H1 (cell line): ENCODE measurements around the gene STXBP6. TPM values are rescaled to one million over a fixed set of nuclear protein-coding genes. Genes with fewer than 3 reads are reported as not detected.

ENCODE experiments used
- CBX8 ChIP-seq: fragments of 300-800, 300-1000 bp; sonication (generic); IDR thresholded peaks from 2 replicates; pipeline ENCODE4 v1.7.1; 2016; ENCODE audit warnings: low read depth, low read length, borderline replicate concordance
- CREB1 ChIP-seq: IDR thresholded peaks from 2 replicates; pipeline ENCODE4 v1.6.1; 2012; ENCODE audit warnings: inconsistent platforms
- GTF2F1 ChIP-seq: IDR thresholded peaks from 2 replicates; pipeline ENCODE4 v1.6.1; 2012; ENCODE audit warnings: low read depth, low read length, improper control_type of control experiment, borderline replicate concordance
- MAFK ChIP-seq: IDR thresholded peaks from 2 replicates; pipeline ENCODE4 v1.6.1; 2012; ENCODE audit warnings: low read depth, mild to moderate bottlenecking, improper control_type of control experiment, low read length
- PHF8 ChIP-seq: fragments of 200-600 bp; sonication (generic); conservative IDR thresholded peaks from 2 replicates; pipeline ENCODE4 v1.7.1; 2012; ENCODE audit warnings: low read depth, mild to moderate bottlenecking, inconsistent platforms, low read length, moderate library complexity
- SP1 ChIP-seq: IDR thresholded peaks from 2 replicates; pipeline ENCODE4 v1.6.1; 2011; ENCODE audit warnings: low read depth, low read length
- SP2 ChIP-seq: IDR thresholded peaks from 2 replicates; pipeline ENCODE4 v1.6.1; 2012; ENCODE audit warnings: mild to moderate bottlenecking, low read length, inconsistent platforms
- TCF12 ChIP-seq: IDR thresholded peaks from 2 replicates; pipeline ENCODE4 v1.6.1; 2011; ENCODE audit warnings: low read depth, mild to moderate bottlenecking, low read length
- polyA plus RNA-seq, 7 experiments: library from polyadenylated mRNA; depleted of rRNA in 3 of 7; stranded (reverse) in 5 of 7; unstranded in 2 of 7; fragments of >200 nt in 5 of 7; fragments of 200-250 nt in 2 of 7; gene quantifications; 1 replicate in 5 of 7; 2 replicates in 1 of 7; 4 replicates in 1 of 7; pipeline versions ENCODE4 v1.2.1 to v1.2.3, GENCODE V29; 2011 to 2013; ENCODE audit warnings: missing spikeins in 2 of 7, mixed read lengths in 2 of 7
- total RNA-seq: library from RNA; stranded (reverse); fragmentation: NEBNext Ultra II Directional; extraction: Animal tissue kit (Norgen Biotek cat#: 25700); gene quantifications from 2 replicates; pipeline ENCODE4 v1.2.1, GENCODE V29; 2021
- TF ChIP-seq, protein P1 (sequence below): fragments of 300-600 bp; sonication (generic); IDR thresholded peaks from 2 replicates; pipeline ENCODE4 v1.7.1; 2012; ENCODE audit warnings: low read length, moderate library complexity, mild to moderate bottlenecking, inconsistent platforms; ENCODE audit not compliant: insufficient replicate concordance

STXBP6 gene
- total and polyA plus RNA-seq, 2 of the 8 experiments (the other 6 are each of a cell fraction or from before 2014, with no cell fraction given), result 9.4 to 18.1 TPM

DNA sequence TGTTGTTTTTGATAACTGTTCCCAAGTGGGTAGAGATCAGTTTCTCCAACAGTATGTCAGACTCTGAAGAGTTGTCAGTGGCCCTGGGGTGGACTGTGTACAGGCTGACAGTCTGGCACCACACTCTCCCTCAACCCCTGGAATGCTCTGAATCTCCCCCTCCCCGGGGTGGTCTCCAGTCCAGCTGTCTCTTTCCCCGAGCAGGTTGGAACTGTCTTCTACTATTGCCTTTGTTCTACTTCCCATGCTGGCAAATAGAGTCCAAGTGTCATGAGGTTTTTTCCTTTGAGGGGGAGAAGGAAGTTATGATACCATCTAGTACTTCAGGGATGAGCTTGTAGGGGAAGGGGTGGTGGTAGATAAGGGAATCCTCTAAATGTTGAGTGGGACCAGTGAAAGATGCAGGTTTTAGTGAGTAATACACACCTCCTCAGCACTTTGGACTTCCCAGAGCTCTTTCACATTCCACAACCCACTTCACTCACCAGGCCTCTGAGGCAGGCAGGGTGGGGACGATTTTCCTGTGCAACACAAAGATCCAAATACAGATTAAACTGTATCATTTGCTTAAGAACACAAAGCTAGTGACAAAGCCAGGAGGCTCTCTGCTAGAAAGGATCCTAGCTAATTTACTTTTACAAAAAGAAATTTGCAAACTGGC is 245.3 kb downstream of the STXBP6 start (continued):
- TF ChIP-seq, protein P1, sequence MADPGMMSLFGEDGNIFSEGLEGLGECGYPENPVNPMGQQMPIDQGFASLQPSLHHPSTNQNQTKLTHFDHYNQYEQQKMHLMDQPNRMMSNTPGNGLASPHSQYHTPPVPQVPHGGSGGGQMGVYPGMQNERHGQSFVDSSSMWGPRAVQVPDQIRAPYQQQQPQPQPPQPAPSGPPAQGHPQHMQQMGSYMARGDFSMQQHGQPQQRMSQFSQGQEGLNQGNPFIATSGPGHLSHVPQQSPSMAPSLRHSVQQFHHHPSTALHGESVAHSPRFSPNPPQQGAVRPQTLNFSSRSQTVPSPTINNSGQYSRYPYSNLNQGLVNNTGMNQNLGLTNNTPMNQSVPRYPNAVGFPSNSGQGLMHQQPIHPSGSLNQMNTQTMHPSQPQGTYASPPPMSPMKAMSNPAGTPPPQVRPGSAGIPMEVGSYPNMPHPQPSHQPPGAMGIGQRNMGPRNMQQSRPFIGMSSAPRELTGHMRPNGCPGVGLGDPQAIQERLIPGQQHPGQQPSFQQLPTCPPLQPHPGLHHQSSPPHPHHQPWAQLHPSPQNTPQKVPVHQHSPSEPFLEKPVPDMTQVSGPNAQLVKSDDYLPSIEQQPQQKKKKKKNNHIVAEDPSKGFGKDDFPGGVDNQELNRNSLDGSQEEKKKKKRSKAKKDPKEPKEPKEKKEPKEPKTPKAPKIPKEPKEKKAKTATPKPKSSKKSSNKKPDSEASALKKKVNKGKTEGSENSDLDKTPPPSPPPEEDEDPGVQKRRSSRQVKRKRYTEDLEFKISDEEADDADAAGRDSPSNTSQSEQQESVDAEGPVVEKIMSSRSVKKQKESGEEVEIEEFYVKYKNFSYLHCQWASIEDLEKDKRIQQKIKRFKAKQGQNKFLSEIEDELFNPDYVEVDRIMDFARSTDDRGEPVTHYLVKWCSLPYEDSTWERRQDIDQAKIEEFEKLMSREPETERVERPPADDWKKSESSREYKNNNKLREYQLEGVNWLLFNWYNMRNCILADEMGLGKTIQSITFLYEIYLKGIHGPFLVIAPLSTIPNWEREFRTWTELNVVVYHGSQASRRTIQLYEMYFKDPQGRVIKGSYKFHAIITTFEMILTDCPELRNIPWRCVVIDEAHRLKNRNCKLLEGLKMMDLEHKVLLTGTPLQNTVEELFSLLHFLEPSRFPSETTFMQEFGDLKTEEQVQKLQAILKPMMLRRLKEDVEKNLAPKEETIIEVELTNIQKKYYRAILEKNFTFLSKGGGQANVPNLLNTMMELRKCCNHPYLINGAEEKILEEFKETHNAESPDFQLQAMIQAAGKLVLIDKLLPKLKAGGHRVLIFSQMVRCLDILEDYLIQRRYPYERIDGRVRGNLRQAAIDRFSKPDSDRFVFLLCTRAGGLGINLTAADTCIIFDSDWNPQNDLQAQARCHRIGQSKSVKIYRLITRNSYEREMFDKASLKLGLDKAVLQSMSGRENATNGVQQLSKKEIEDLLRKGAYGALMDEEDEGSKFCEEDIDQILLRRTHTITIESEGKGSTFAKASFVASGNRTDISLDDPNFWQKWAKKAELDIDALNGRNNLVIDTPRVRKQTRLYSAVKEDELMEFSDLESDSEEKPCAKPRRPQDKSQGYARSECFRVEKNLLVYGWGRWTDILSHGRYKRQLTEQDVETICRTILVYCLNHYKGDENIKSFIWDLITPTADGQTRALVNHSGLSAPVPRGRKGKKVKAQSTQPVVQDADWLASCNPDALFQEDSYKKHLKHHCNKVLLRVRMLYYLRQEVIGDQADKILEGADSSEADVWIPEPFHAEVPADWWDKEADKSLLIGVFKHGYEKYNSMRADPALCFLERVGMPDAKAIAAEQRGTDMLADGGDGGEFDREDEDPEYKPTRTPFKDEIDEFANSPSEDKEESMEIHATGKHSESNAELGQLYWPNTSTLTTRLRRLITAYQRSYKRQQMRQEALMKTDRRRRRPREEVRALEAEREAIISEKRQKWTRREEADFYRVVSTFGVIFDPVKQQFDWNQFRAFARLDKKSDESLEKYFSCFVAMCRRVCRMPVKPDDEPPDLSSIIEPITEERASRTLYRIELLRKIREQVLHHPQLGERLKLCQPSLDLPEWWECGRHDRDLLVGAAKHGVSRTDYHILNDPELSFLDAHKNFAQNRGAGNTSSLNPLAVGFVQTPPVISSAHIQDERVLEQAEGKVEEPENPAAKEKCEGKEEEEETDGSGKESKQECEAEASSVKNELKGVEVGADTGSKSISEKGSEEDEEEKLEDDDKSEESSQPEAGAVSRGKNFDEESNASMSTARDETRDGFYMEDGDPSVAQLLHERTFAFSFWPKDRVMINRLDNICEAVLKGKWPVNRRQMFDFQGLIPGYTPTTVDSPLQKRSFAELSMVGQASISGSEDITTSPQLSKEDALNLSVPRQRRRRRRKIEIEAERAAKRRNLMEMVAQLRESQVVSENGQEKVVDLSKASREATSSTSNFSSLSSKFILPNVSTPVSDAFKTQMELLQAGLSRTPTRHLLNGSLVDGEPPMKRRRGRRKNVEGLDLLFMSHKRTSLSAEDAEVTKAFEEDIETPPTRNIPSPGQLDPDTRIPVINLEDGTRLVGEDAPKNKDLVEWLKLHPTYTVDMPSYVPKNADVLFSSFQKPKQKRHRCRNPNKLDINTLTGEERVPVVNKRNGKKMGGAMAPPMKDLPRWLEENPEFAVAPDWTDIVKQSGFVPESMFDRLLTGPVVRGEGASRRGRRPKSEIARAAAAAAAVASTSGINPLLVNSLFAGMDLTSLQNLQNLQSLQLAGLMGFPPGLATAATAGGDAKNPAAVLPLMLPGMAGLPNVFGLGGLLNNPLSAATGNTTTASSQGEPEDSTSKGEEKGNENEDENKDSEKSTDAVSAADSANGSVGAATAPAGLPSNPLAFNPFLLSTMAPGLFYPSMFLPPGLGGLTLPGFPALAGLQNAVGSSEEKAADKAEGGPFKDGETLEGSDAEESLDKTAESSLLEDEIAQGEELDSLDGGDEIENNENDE, result no peak
- TF ChIP-seq MAFK (no peak), SP1 (no peak), SP2 (no peak), GTF2F1 (no peak), CREB1 (no peak), TCF12 (no peak), PHF8 (no peak), CBX8 (no peak)
